OCI-M2 (cell line): ENCODE measurements around the gene ZNF160.

ENCODE experiments used
- DNase-seq: peaks from one replicate; lab custom pipeline; 2025; ENCODE audit not compliant: unreplicated experiment; lab: John Stamatoyannopoulos, UW

Gene ZNF160

GRCh38 chr19:53019684-53020083 lies 83.5 kb downstream of the ZNF160 start:
- no peak for DNase-seq
